ENCODE measurements around the gene DNM2.

The DNM2 gene

DNA sequence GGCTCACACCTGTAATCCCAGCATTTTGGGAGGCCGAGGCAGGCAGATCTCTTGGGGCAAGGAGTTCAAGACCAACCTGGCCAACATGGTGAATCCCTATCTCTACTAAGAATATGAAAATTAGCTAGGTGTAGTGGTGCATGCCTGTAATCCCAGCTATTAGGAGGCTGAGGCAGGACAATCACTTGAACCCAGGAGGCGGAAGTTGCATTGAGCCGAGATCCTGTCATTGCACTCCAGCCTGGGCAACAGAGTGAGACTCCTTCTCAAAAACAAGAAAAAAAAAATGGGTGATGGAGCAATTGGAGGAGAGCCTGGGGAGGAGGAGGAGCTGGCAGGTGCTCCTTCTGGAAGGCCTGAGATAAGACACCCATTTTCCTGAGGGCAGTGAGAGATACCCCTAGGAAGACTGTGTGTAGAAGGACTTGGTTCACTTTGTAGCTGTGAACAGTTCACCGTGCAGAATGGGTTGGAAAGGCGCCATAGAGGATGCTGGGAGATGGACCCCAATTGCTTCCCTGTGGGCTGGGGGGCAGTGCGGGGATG is 144.8 kb downstream of the DNM2 start:
- Histone ChIP-seq H3K9me2 (replicated peaks; ENCODE audit: insufficient read depth, low read length) (no peaks in the 10 kb centered on the region), H3K9me3 (replicated peaks; ENCODE audit: insufficient read depth, low read length) (no peaks in the 10 kb centered on the region), H3K9ac (ENCODE audit: low read length) (no peak overlapping the region), H2AFZ (ENCODE audit: low read length) (no peak overlapping the region), H3K27ac (ENCODE audit: low read length) (no peak overlapping the region), H4K20me1 (ENCODE audit: insufficient read depth, low read length) (no peaks in the 10 kb centered on the region), H3K4me3 (ENCODE audit: low read length) (no peak overlapping the region), H3K79me2 (ENCODE audit: low read length) (no peaks in the 10 kb centered on the region), H3K36me3 (replicated peaks; ENCODE audit: insufficient read depth, low read length) (no peaks in the 10 kb centered on the region), H3K27me3 (replicated peaks; ENCODE audit: insufficient read depth, low read length) (no peaks in the 10 kb centered on the region), H3K4me2 (ENCODE audit: low read depth, low read length) (no peak overlapping the region), H3F3A (ENCODE audit: insufficient read depth, low read length) (no peaks in the 10 kb centered on the region), H3K4me1 (ENCODE audit: low read length) (no peaks in the 10 kb centered on the region)
- TF ChIP-seq EZH2 (optimal IDR thresholded peaks at IDR 0.05; ENCODE audit: low read depth, low read length) (no peak), EZH2phosphoT487 (IDR thresholded peaks at IDR 0.05; ENCODE audit: low read length) (no peak), CTCF (IDR thresholded peaks at IDR 0.05; ENCODE audit: low read length) (no peak)
- DNase-seq, result no peak

GRCh38 chr19:10863107-10863717 is 145.3 kb downstream of the DNM2 start:
- Histone ChIP-seq H3K4me1 (ENCODE audit: low read length) (no peaks in the 10 kb centered on the region), H3K9me2 (replicated peaks; ENCODE audit: insufficient read depth, low read length) (no peaks in the 10 kb centered on the region), H3K79me2 (ENCODE audit: low read length) (no peaks in the 10 kb centered on the region), H3K4me3 (ENCODE audit: low read length) (no peak overlapping the region), H3K9me3 (replicated peaks; ENCODE audit: insufficient read depth, low read length) (no peaks in the 10 kb centered on the region), H3K4me2 (ENCODE audit: low read depth, low read length) (no peak overlapping the region), H3F3A (ENCODE audit: insufficient read depth, low read length) (peaks cover 2% of the 10 kb centered on the region), H4K20me1 (ENCODE audit: insufficient read depth, low read length) (no peaks in the 10 kb centered on the region), H3K27me3 (replicated peaks; ENCODE audit: insufficient read depth, low read length) (no peaks in the 10 kb centered on the region), H3K36me3 (replicated peaks; ENCODE audit: insufficient read depth, low read length) (no peaks in the 10 kb centered on the region), H2AFZ (ENCODE audit: low read length) (no peak overlapping the region), H3K9ac (ENCODE audit: low read length) (no peak overlapping the region), H3K27ac (ENCODE audit: low read length) (no peak overlapping the region)
- TF ChIP-seq EZH2phosphoT487 (IDR thresholded peaks at IDR 0.05; ENCODE audit: low read length) (no peak), CTCF (IDR thresholded peaks at IDR 0.05; ENCODE audit: low read length) (no peak), EZH2 (optimal IDR thresholded peaks at IDR 0.05; ENCODE audit: low read depth, low read length) (no peak)
- no peak for DNase-seq

DNA sequence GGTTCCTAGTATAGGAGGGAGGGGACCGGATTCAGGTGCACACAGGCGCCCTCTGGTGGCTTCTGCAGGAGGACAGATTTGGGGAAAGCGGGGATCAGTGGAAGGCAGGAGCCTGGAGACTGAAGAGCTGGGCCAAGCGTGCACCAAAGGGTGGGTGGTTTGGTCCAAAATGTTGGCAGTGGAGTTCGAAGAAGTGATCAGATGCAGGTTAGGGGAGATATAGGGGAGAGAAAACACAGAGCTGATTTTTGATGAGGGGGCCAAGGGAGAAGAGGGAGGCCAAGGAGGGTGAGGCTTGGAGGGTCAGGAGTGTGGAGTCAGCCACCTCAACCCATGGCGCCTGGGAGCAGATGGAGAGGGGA is 146.6 kb downstream of the DNM2 start:
- H3K9me3 ChIP-seq (replicated peaks; ENCODE audit: insufficient read depth, low read length), result no peaks in the 10 kb centered on the region
- no peaks in the 10 kb centered on the region for H3K27me3 ChIP-seq (replicated peaks; ENCODE audit: insufficient read depth, low read length)
- no peaks in the 10 kb centered on the region for H3K36me3 ChIP-seq (replicated peaks; ENCODE audit: insufficient read depth, low read length)
- 0 out of 2 replicates have a peak, but pooled peaks cover 6% of the 10 kb centered on the region for H3K4me1 ChIP-seq (ENCODE audit: low read length)
- no peaks in the 10 kb centered on the region for H3K9me2 ChIP-seq (replicated peaks; ENCODE audit: insufficient read depth, low read length)
- TF ChIP-seq EZH2phosphoT487 (IDR thresholded peaks at IDR 0.05; ENCODE audit: low read length) (no peak), CTCF (IDR thresholded peaks at IDR 0.05; ENCODE audit: low read length) (peak; percentile 95)
- peak overlapping the region; percentile 31 for H3K4me3 ChIP-seq (ENCODE audit: low read length)
- peak; percentile 60 for DNase-seq
- no peaks in the 10 kb centered on the region for H3K79me2 ChIP-seq (ENCODE audit: low read length)
- no peak overlapping the region for H3K9ac ChIP-seq (ENCODE audit: low read length)
- no peaks in the 10 kb centered on the region for H4K20me1 ChIP-seq (ENCODE audit: insufficient read depth, low read length)
- H3F3A ChIP-seq (ENCODE audit: insufficient read depth, low read length), result peaks cover 9% of the 10 kb centered on the region
- H3K4me2 ChIP-seq (ENCODE audit: low read depth, low read length), result peak overlapping the region; percentile 50; the same call in 1 of the 2 replicates
- peak overlapping the region; percentile 88 for H2AFZ ChIP-seq (ENCODE audit: low read length)
- no peak overlapping the region for H3K27ac ChIP-seq (ENCODE audit: low read length)
